Neural progenitor cell (in vitro differentiated cells): ENCODE measurements around the gene TYRO3.

Source experiments
- EZH2 ChIP-seq: fragments of 200-600 bp; sonication (generic); IDR thresholded peaks from 2 replicates; pipeline ENCODE4 v1.6.1; 2017; ENCODE audit warnings: antibody characterized with exemption, mild to moderate bottlenecking, moderate library complexity
- TF ChIP-seq, protein P1 (sequence below): fragments of 200-600 bp; sonication (generic); IDR thresholded peaks from 2 replicates; pipeline ENCODE4 v1.5.1; 2017; ENCODE audit warnings: antibody characterized with exemption, mild to moderate bottlenecking

GRCh38 chr15:41554915-41555314, 4.1 kb upstream of the TYRO3 start:
- TF ChIP-seq, protein P1, sequence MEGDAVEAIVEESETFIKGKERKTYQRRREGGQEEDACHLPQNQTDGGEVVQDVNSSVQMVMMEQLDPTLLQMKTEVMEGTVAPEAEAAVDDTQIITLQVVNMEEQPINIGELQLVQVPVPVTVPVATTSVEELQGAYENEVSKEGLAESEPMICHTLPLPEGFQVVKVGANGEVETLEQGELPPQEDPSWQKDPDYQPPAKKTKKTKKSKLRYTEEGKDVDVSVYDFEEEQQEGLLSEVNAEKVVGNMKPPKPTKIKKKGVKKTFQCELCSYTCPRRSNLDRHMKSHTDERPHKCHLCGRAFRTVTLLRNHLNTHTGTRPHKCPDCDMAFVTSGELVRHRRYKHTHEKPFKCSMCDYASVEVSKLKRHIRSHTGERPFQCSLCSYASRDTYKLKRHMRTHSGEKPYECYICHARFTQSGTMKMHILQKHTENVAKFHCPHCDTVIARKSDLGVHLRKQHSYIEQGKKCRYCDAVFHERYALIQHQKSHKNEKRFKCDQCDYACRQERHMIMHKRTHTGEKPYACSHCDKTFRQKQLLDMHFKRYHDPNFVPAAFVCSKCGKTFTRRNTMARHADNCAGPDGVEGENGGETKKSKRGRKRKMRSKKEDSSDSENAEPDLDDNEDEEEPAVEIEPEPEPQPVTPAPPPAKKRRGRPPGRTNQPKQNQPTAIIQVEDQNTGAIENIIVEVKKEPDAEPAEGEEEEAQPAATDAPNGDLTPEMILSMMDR: no peak
- no peak for TF ChIP-seq EZH2
